Activated CD4-positive, alpha-beta T cell treated with anti-CD3 and anti-CD28 coated beads, Interleukin-2, amount 10 ng/mL, durations not matched to agents 7 days and 5 days (primary cell): Measurements from ENCODE around the gene OVAAL. TPM values are rescaled to one million over a fixed set of nuclear protein-coding genes. Genes with fewer than 3 reads are reported as not detected.

ENCODE experiments used
- total RNA-seq, 2 experiments: library from RNA; stranded (reverse); gene quantifications; one replicate each; pipeline ENCODE4 v1.2.3, GENCODE V29; 2021

Gene OVAAL
- total RNA-seq, 2 experiments from 2014 or later: not detected

Other genes starting within 250 kb of the OVAAL start
- 10 to 100 TPM; 39.9 to 40.8 TPM for gene ACBD6, start 56.4 kb upstream of the OVAAL start, total RNA-seq
- gene XPR1, start 73.1 kb downstream of the OVAAL start, total RNA-seq: 10 to 100 TPM; 18.0 to 20.5 TPM